ENCODE data around the gene DTL. TPM values are rescaled to one million over a fixed set of nuclear protein-coding genes. Genes with fewer than 3 reads are reported as not detected.
"Not testable (repeated sequence)": the region's sequence is repeated elsewhere in the genome, so short reads cannot be mapped to it uniquely, and the experiment has no call there.

DTL gene
- total and polyA plus RNA-seq, 5 donors from 2014 or later: 0.95 to 4.7 (median 1.2) TPM

GRCh38 chr1:212022908-212023307 lies 12.6 kb upstream of the DTL start:
- not testable (repeated sequence) for H3K27me3 Mint-ChIP-seq; H3K27ac Mint-ChIP-seq; H3K4me1 ChIP-seq (ENCODE audit: control insufficient read depth, insufficient read depth, low read length, poor library complexity, severe bottlenecking); ATAC-seq (ENCODE audit: low read depth in 2 of 2); H3K9me3 Mint-ChIP-seq; H3K9me3 ChIP-seq (ENCODE audit: control insufficient read depth in 2 of 2, low read length in 2 of 2); H3K27me3 ChIP-seq (ENCODE audit: control insufficient read depth, insufficient read depth, low read length); H3K27ac ChIP-seq (ENCODE audit: insufficient read depth, low read length, poor library complexity, severe bottlenecking); H3K4me3 ChIP-seq (ENCODE audit: low read depth, low read length); DNase-seq; H3K4me3 Mint-ChIP-seq
- peaks cover 12 to 27% (median 16%) of the 10 kb centered on the region in 4 donors for H3K4me1 Mint-ChIP-seq
- H3K36me3 ChIP-seq (ENCODE audit: control insufficient read depth, insufficient read depth, low read length): peaks cover 15% of the 10 kb centered on the region
- H3K36me3 Mint-ChIP-seq: peaks cover 31% of the 10 kb centered on the region

GRCh38 chr1:212024469-212025149 lies 10.9 kb upstream of the DTL start:
- peaks cover 31% of the 10 kb centered on the region for H3K36me3 Mint-ChIP-seq
- ATAC-seq (ENCODE audit: low read depth in 2 of 2) (no peak), DNase-seq (no peak)
- peaks cover 19 to 40% (median 26%) of the 10 kb centered on the region in 4 donors for H3K4me1 Mint-ChIP-seq
- Histone ChIP-seq H3K36me3 (ENCODE audit: control insufficient read depth, insufficient read depth, low read length) (peaks cover 13% of the 10 kb centered on the region), H3K4me3 (ENCODE audit: low read depth, low read length) (no peak overlapping the region), H3K27ac (ENCODE audit: insufficient read depth, low read length, poor library complexity, severe bottlenecking) (no peak overlapping the region), H3K9me3 (ENCODE audit: control insufficient read depth in 2 of 2, low read length in 2 of 2) (no peaks in the 10 kb centered on the region), H3K4me1 (ENCODE audit: control insufficient read depth, insufficient read depth, low read length, poor library complexity, severe bottlenecking) (no peaks in the 10 kb centered on the region), H3K27me3 (ENCODE audit: control insufficient read depth, insufficient read depth, low read length) (no peaks in the 10 kb centered on the region)
- no peaks in the 10 kb centered on the region for H3K27me3 Mint-ChIP-seq
- H3K9me3 Mint-ChIP-seq: peaks cover 0 to 4% (median 0%) of the 10 kb centered on the region in 7 donors
- H3K4me3 Mint-ChIP-seq: no peak overlapping the region
- H3K27ac Mint-ChIP-seq: peak overlapping the region in 1 of 3 donors; percentile 27

GRCh38 chr1:212027727-212028126 lies 7.8 kb upstream of the DTL start:
- Mint-ChIP-seq H3K36me3 (peaks cover 32% of the 10 kb centered on the region), H3K4me1 (peaks cover 36 to 55% (median 41%) of the 10 kb centered on the region in 4 donors)
- not testable (repeated sequence) for H3K4me3 ChIP-seq (ENCODE audit: low read depth, low read length); H3K4me3 Mint-ChIP-seq; H3K9me3 ChIP-seq (ENCODE audit: control insufficient read depth in 2 of 2, low read length in 2 of 2); H3K36me3 ChIP-seq (ENCODE audit: control insufficient read depth, insufficient read depth, low read length); H3K27ac Mint-ChIP-seq; H3K27me3 Mint-ChIP-seq; H3K27me3 ChIP-seq (ENCODE audit: control insufficient read depth, insufficient read depth, low read length); DNase-seq; ATAC-seq (ENCODE audit: low read depth in 2 of 2); H3K9me3 Mint-ChIP-seq; H3K27ac ChIP-seq (ENCODE audit: insufficient read depth, low read length, poor library complexity, severe bottlenecking)
- peaks cover 19% of the 10 kb centered on the region for H3K4me1 ChIP-seq (ENCODE audit: control insufficient read depth, insufficient read depth, low read length, poor library complexity, severe bottlenecking)

GRCh38 chr1:212030936-212031528 lies 4.5 kb upstream of the DTL start:
- peaks cover 39 to 78% (median 60%) of the 10 kb centered on the region in 4 donors for H3K4me1 Mint-ChIP-seq

GRCh38 chr1:212034516-212035122 lies 929 bp upstream of the DTL start:
- Mint-ChIP-seq H3K4me3 (peak overlapping the region; percentile 97 to 99 (median 98)), H3K36me3 (peaks cover 5% of the 10 kb centered on the region), H3K27ac (peak overlapping the region; percentile 96 to 99 (median 97)), H3K4me1 (peaks cover 36 to 76% (median 58%) of the 10 kb centered on the region in 4 donors), H3K27me3 (peaks cover 6% of the 10 kb centered on the region), H3K9me3 (no peaks in the 10 kb centered on the region)
- no peaks in the 10 kb centered on the region for H3K9me3 ChIP-seq (ENCODE audit: control insufficient read depth in 2 of 2, low read length in 2 of 2)
- ATAC-seq (ENCODE audit: low read depth in 2 of 2): no peak
- no peak for DNase-seq
- H3K36me3 ChIP-seq (ENCODE audit: control insufficient read depth, insufficient read depth, low read length): no peaks in the 10 kb centered on the region
- peak overlapping the region; percentile 98 for H3K4me3 ChIP-seq (ENCODE audit: low read depth, low read length)
- no peaks in the 10 kb centered on the region for H3K27me3 ChIP-seq (ENCODE audit: control insufficient read depth, insufficient read depth, low read length)
- H3K4me1 ChIP-seq (ENCODE audit: control insufficient read depth, insufficient read depth, low read length, poor library complexity, severe bottlenecking): peaks cover 52% of the 10 kb centered on the region
- H3K27ac ChIP-seq (ENCODE audit: insufficient read depth, low read length, poor library complexity, severe bottlenecking): peak overlapping the region; percentile 84

More at GRCh38 chr1:212030936-212031528, 4.5 kb upstream of the DTL start:
- Histone ChIP-seq H3K9me3 (ENCODE audit: control insufficient read depth in 2 of 2, low read length in 2 of 2) (no peaks in the 10 kb centered on the region), H3K4me3 (ENCODE audit: low read depth, low read length) (peak overlapping the region; percentile 22), H3K4me1 (ENCODE audit: control insufficient read depth, insufficient read depth, low read length, poor library complexity, severe bottlenecking) (peaks cover 35% of the 10 kb centered on the region), H3K36me3 (ENCODE audit: control insufficient read depth, insufficient read depth, low read length) (no peaks in the 10 kb centered on the region), H3K27me3 (ENCODE audit: control insufficient read depth, insufficient read depth, low read length) (no peaks in the 10 kb centered on the region), H3K27ac (ENCODE audit: insufficient read depth, low read length, poor library complexity, severe bottlenecking) (no peak overlapping the region)
- Mint-ChIP-seq H3K4me3 (peak overlapping the region in 3 of 4 donors; percentile 8 to 52 (median 9)), H3K27ac (peak overlapping the region; percentile 27 to 49 (median 32)), H3K27me3 (peaks cover 6% of the 10 kb centered on the region), H3K36me3 (peaks cover 13% of the 10 kb centered on the region), H3K9me3 (no peaks in the 10 kb centered on the region)
- no peak for ATAC-seq (ENCODE audit: low read depth in 2 of 2)
- no peak for DNase-seq

GRCh38 chr1:212035835-212036605 lies 472 bp downstream of the DTL start:
- H3K9me3 ChIP-seq (ENCODE audit: control insufficient read depth in 2 of 2, low read length in 2 of 2): no peaks in the 10 kb centered on the region
- Mint-ChIP-seq H3K4me3 (peak overlapping the region; percentile 97 to 99 (median 98)), H3K27ac (peak overlapping the region; percentile 96 to 99 (median 97)), H3K4me1 (peaks cover 36 to 69% (median 54%) of the 10 kb centered on the region in 4 donors), H3K9me3 (no peaks in the 10 kb centered on the region), H3K27me3 (peaks cover 6% of the 10 kb centered on the region), H3K36me3 (peaks cover 5% of the 10 kb centered on the region)
- DNase-seq: peak in 1 of 3 donors; percentile 15
- peaks cover 46% of the 10 kb centered on the region for H3K4me1 ChIP-seq (ENCODE audit: control insufficient read depth, insufficient read depth, low read length, poor library complexity, severe bottlenecking)
- H3K27ac ChIP-seq (ENCODE audit: insufficient read depth, low read length, poor library complexity, severe bottlenecking): peak overlapping the region; percentile 84
- H3K36me3 ChIP-seq (ENCODE audit: control insufficient read depth, insufficient read depth, low read length): no peaks in the 10 kb centered on the region
- H3K27me3 ChIP-seq (ENCODE audit: control insufficient read depth, insufficient read depth, low read length): no peaks in the 10 kb centered on the region
- ATAC-seq (ENCODE audit: low read depth in 2 of 2): no peak
- H3K4me3 ChIP-seq (ENCODE audit: low read depth, low read length): peak overlapping the region; percentile 94

GRCh38 chr1:212037900-212038299 lies 2.4 kb downstream of the DTL start:
- Histone ChIP-seq H3K9me3 (ENCODE audit: control insufficient read depth in 2 of 2, low read length in 2 of 2) (no peaks in the 10 kb centered on the region), H3K27me3 (ENCODE audit: control insufficient read depth, insufficient read depth, low read length) (no peaks in the 10 kb centered on the region), H3K4me1 (ENCODE audit: control insufficient read depth, insufficient read depth, low read length, poor library complexity, severe bottlenecking) (peaks cover 33% of the 10 kb centered on the region), H3K36me3 (ENCODE audit: control insufficient read depth, insufficient read depth, low read length) (no peaks in the 10 kb centered on the region), H3K27ac (ENCODE audit: insufficient read depth, low read length, poor library complexity, severe bottlenecking) (peak overlapping the region; percentile 31), H3K4me3 (ENCODE audit: low read depth, low read length) (peak overlapping the region; percentile 57)
- Mint-ChIP-seq H3K27ac (peak overlapping the region in 2 of 3 donors; percentile 78 to 89), H3K4me1 (peaks cover 27 to 59% (median 43%) of the 10 kb centered on the region in 4 donors), H3K27me3 (peaks cover 6% of the 10 kb centered on the region), H3K9me3 (no peaks in the 10 kb centered on the region), H3K36me3 (no peaks in the 10 kb centered on the region), H3K4me3 (peak overlapping the region in 2 of 4 donors; percentile 44 to 97)
- DNase-seq (no peak), ATAC-seq (ENCODE audit: low read depth in 2 of 2) (no peak)
